ENCODE results near the gene TRAPPC14. TPM values are rescaled to one million over a fixed set of nuclear protein-coding genes. Genes with fewer than 3 reads are reported as not detected.

The TRAPPC14 gene
- total and polyA plus RNA-seq, 9 of the 15 experiments (the other 6 are each of a cell fraction or from before 2014, with no cell fraction given), result 0.42 to 45.9 (median 18.2) TPM

GRCh38 chr7:100158229-100159098 lies at the start of gene TRAPPC14 (continued):
- peak; percentile 76; the same call in 1 of the 2 replicates for TF ChIP-seq HMGXB4 (CRISPR knock-in tag; IDR thresholded peaks at IDR 0.05)
- TF ChIP-seq CBX3 (IDR thresholded peaks at IDR 0.05; ENCODE audit: borderline replicate concordance in 1 of 2, low read length in 2 of 2), result peak in 1 of 2 experiments; percentile 54; a peak in 1 of 3 replicates
- no peak for TF ChIP-seq USF1 (CRISPR knock-in tag; IDR thresholded peaks at IDR 0.05)
- TF ChIP-seq RHOXF2B (CRISPR knock-in tag; conservative IDR thresholded peaks at IDR 0.05), result 0 out of 2 replicates have a peak, but pooled peaks have one; percentile 27
- TF ChIP-seq HNRNPLL (IDR thresholded peaks at IDR 0.05; ENCODE audit: low read depth, low read length, poor library complexity, severe bottlenecking), result peak; percentile 57
- 0 out of 2 replicates have a peak, but pooled peaks have one; percentile 25 for TF ChIP-seq XRCC5 (IDR thresholded peaks at IDR 0.05; ENCODE audit: low read depth, low read length)
- no peak for TF ChIP-seq ZNF699 (CRISPR knock-in tag; IDR thresholded peaks at IDR 0.05; ENCODE audit: insufficient replicate concordance)
- TF ChIP-seq POLR2B (IDR thresholded peaks at IDR 0.05; ENCODE audit: low read depth, partially characterized antibody), result peak; percentile 77
- peak; percentile 72; the same call in 1 of the 2 replicates for TF ChIP-seq NFRKB (IDR thresholded peaks at IDR 0.05; ENCODE audit: low read depth)
- peak; percentile 78 for TF ChIP-seq ARID1B (IDR thresholded peaks at IDR 0.05)
- 0 out of 2 replicates have a peak, but pooled peaks have one; percentile 29 for TF ChIP-seq ARID3A (IDR thresholded peaks at IDR 0.05; ENCODE audit: borderline replicate concordance, low read depth, low read length)
- no peak for TF ChIP-seq HBP1 (CRISPR knock-in tag; IDR thresholded peaks at IDR 0.05)
- TF ChIP-seq SREBF1 (IDR thresholded peaks at IDR 0.05; ENCODE audit: borderline replicate concordance, low read depth, low read length), result no peak
- peak; percentile 20 for TF ChIP-seq BRD9 (IDR thresholded peaks at IDR 0.05; ENCODE audit: low read depth, partially characterized antibody)
- TF ChIP-seq NFE2 (IDR thresholded peaks at IDR 0.05; ENCODE audit: low read depth), result peak; percentile 41
- TF ChIP-seq LCOR (CRISPR knock-in tag; IDR thresholded peaks at IDR 0.05), result peak; percentile 39; the same call in 1 of the 2 replicates
- no peak for TF ChIP-seq ZBTB49 (CRISPR knock-in tag; IDR thresholded peaks at IDR 0.05; ENCODE audit: borderline replicate concordance)
- TF ChIP-seq CXXC5 (CRISPR knock-in tag; IDR thresholded peaks at IDR 0.05), result peak; percentile 92
